Heart left ventricle (tissue), 13 donors: ENCODE measurements around the gene SNX11.

ENCODE experiments used
- POLR2A ChIP-seq, 2 donors: fragments of 450-650 bp; IDR thresholded peaks; one replicate each; pipeline ENCODE4 v1.6.1; 2017; ENCODE audit warnings: antibody characterized with exemption in 2 of 2, mild to moderate bottlenecking in 2 of 2, moderate library complexity in 2 of 2
- TF ChIP-seq, protein P1 (sequence below), 12 donors: fragments of 200-600 bp; sonication (generic) in 4 of 12; IDR thresholded peaks; one replicate each; pipeline versions ENCODE4 v1.5.0 to v1.8.0; 2018 to 2022; ENCODE audit warnings: antibody characterized with exemption in 12 of 12, mild to moderate bottlenecking in 5 of 12
- donor health status: ischemic (EF 13 %, LVEDD 7.1; RV severe dilation, severe dysfunction).
- donor health status: DM: no; HTN: yes; CAD: no.
- donor health status: DM: no; HTN: no; CAD: no.
- donor health status: ischemic (EF 25% LVEDD 6.9; RV normal size, moderate dysfunction).
- donor health status: ischemic (EF 25% LVEDD 5.7; RV mildly dilated, moderate dysfunction).
- donor health status: ischemic (EF 35%, LVEDD 5.7; RV mildly dilated, moderate dysfunction).
- donor health status: nonischemic (EF 11% LVEDD 7.7; RV severe dilation, severe dysfunction).
- donor health status: DM: yes; HTN: yes; CAD: no.
- donor health status: PGD.
- donor health status: ischemic (EF 29% LVEDD 5.4; RV normal size, mild dysfunction).
- donor health status: nonischemic (EF 23%, LVEDD 6.1; RV moderate dilation, normal function).

DNA sequence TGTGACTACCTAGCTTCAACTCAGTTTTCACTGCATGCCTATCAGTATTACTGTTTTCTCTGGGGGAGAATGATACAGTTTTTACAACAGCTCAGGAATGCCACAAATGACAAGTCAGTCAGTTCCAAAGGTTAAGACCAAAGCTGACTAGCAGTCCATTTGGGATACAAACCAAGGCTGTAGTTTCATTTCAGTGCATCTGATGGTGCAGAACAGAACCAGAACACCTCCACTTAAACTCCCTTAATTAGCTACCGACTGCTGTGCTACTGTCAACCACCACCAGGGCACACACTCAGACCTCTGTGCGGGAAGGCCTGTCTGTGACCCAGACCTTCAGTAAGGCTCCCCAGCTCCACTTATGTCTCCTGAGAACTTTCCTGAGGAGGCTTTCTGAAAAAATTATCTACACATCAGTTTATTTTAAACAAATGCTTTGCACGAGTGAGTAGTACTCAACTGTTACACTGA lies 39.0 kb upstream of the SNX11 start:
- TF ChIP-seq, protein P1, sequence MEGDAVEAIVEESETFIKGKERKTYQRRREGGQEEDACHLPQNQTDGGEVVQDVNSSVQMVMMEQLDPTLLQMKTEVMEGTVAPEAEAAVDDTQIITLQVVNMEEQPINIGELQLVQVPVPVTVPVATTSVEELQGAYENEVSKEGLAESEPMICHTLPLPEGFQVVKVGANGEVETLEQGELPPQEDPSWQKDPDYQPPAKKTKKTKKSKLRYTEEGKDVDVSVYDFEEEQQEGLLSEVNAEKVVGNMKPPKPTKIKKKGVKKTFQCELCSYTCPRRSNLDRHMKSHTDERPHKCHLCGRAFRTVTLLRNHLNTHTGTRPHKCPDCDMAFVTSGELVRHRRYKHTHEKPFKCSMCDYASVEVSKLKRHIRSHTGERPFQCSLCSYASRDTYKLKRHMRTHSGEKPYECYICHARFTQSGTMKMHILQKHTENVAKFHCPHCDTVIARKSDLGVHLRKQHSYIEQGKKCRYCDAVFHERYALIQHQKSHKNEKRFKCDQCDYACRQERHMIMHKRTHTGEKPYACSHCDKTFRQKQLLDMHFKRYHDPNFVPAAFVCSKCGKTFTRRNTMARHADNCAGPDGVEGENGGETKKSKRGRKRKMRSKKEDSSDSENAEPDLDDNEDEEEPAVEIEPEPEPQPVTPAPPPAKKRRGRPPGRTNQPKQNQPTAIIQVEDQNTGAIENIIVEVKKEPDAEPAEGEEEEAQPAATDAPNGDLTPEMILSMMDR (IDR thresholded peaks at IDR 0.05), result peak in 4 of 12 donors; percentile 17 to 24 (median 22)
- TF ChIP-seq POLR2A (IDR thresholded peaks at IDR 0.05), result no peak
